H1 (cell line): ENCODE results near the gene NUDT7. TPM values are rescaled to one million over a fixed set of nuclear protein-coding genes. Genes with fewer than 3 reads are reported as not detected.
A peak's percentile ranks its signal among the peaks of the same experiment; 100 is the strongest.

ENCODE experiments used
- BACH1 ChIP-seq: IDR thresholded peaks from 2 replicates; pipeline ENCODE4 v1.6.1; 2012; ENCODE audit warnings: low read length, improper control_type of control experiment
- CBX8 ChIP-seq: fragments of 300-800, 300-1000 bp; sonication (generic); IDR thresholded peaks from 2 replicates; pipeline ENCODE4 v1.7.1; 2016; ENCODE audit warnings: low read depth, low read length, borderline replicate concordance
- CHD7 ChIP-seq: fragments of 300-600 bp; sonication (generic); IDR thresholded peaks from 2 replicates; pipeline ENCODE4 v1.7.1; 2012; ENCODE audit warnings: low read length, moderate library complexity, mild to moderate bottlenecking, inconsistent platforms; ENCODE audit not compliant: insufficient replicate concordance
- FOSL1 ChIP-seq: IDR thresholded peaks from 2 replicates; pipeline ENCODE4 v1.6.1; 2011; ENCODE audit warnings: mild to moderate bottlenecking, low read depth, low read length, moderate library complexity; ENCODE audit not compliant: insufficient read depth
- JUND ChIP-seq: IDR thresholded peaks from 2 replicates; pipeline ENCODE4 v1.6.1; 2011; ENCODE audit warnings: mild to moderate bottlenecking, improper control_type of control experiment, low read length
- POU5F1 ChIP-seq: IDR thresholded peaks from 2 replicates; pipeline ENCODE4 v1.6.1; 2011; ENCODE audit warnings: low read depth, mild to moderate bottlenecking, low read length, moderate library complexity
- SIRT6 ChIP-seq: IDR thresholded peaks from one replicate; pipeline ENCODE4 v1.7.1; 2012; ENCODE audit warnings: low read length, inconsistent platforms
- TAF7 ChIP-seq: optimal IDR thresholded peaks from 2 replicates; pipeline ENCODE3; 2011; ENCODE audit warnings: low read depth, mild to moderate bottlenecking, inconsistent platforms, low read length, moderate library complexity, borderline replicate concordance
- TCF12 ChIP-seq: IDR thresholded peaks from 2 replicates; pipeline ENCODE4 v1.6.1; 2011; ENCODE audit warnings: low read depth, mild to moderate bottlenecking, low read length
- TEAD4 ChIP-seq: IDR thresholded peaks from 2 replicates; pipeline ENCODE4 v1.6.1; 2012; ENCODE audit warnings: low read depth, low read length, inconsistent platforms, mixed read lengths
- YY1 ChIP-seq: IDR thresholded peaks from 2 replicates; pipeline ENCODE4 v1.6.1; 2011; ENCODE audit warnings: low read depth, mild to moderate bottlenecking, low read length
- polyA plus RNA-seq, 7 experiments: library from polyadenylated mRNA; depleted of rRNA in 3 of 7; stranded (reverse) in 5 of 7; unstranded in 2 of 7; fragments of >200 nt in 5 of 7; fragments of 200-250 nt in 2 of 7; gene quantifications; 1 replicate in 5 of 7; 2 replicates in 1 of 7; 4 replicates in 1 of 7; pipeline versions ENCODE4 v1.2.1 to v1.2.3, GENCODE V29; 2011 to 2013; ENCODE audit warnings: missing spikeins in 2 of 7, mixed read lengths in 2 of 7
- total RNA-seq: library from RNA; stranded (reverse); fragmentation: NEBNext Ultra II Directional; extraction: Animal tissue kit (Norgen Biotek cat#: 25700); gene quantifications from 2 replicates; pipeline ENCODE4 v1.2.1, GENCODE V29; 2021

The NUDT7 gene
- total and polyA plus RNA-seq, 2 of the 8 experiments (the other 6 are each of a cell fraction or from before 2014, with no cell fraction given), result 8.8 to 19.7 TPM

- TF ChIP-seq CHD7, result peak; percentile 100
- peak; percentile 47; the same call in 1 of the 2 replicates for TF ChIP-seq YY1
- no peak for TF ChIP-seq BACH1
- TF ChIP-seq JUND, result no peak
- no peak for TF ChIP-seq FOSL1
- no peak for TF ChIP-seq TAF7
- TF ChIP-seq TEAD4, result no peak
- TF ChIP-seq SIRT6, result no peak
- no peak for TF ChIP-seq POU5F1
- no peak for TF ChIP-seq TCF12
- TF ChIP-seq CBX8, result no peak
These were observed 66.1 kb downstream of the NUDT7 start, which contains the start of gene VAT1L (continued) for GRCh38 chr16:77788181-77789084.
